GM18907 (cell line): ENCODE results near the gene ECT2L.

ENCODE experiments used
- ATAC-seq: cut with Tn5 transposase; IDR thresholded peaks from one replicate; pipeline ENCODE4 v1.9.1; 2021; ENCODE audit warnings: mild to moderate bottlenecking, moderate library complexity; ENCODE audit not compliant: unreplicated experiment

The ECT2L gene

DNA sequence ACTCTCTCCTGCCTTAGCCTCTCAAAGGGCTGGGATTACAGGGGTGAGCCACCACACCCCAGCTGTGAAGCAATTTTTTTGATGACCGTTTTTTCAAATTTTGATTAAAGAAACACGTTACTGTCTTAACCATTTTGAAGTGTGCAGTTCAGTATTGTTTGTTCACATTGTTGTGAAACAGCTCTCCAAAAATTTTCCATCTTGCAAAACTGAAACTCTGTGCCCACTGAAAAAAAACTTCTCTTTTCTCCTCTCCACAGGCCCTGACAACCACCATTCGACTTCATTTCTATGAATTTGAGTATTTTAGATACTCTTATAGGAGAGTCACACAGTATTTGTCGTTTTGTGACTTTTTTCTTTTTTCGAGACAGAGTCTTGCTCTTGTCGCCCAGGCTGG, 53.9 kb downstream of the ECT2L start:
- ATAC-seq = no peak

GRCh38 chr6:138856654-138857053, 60.8 kb downstream of the ECT2L start:
- ATAC-seq = no peak

GRCh38 chr6:138857775-138858174, 61.9 kb downstream of the ECT2L start:
- ATAC-seq = no peak

DNA sequence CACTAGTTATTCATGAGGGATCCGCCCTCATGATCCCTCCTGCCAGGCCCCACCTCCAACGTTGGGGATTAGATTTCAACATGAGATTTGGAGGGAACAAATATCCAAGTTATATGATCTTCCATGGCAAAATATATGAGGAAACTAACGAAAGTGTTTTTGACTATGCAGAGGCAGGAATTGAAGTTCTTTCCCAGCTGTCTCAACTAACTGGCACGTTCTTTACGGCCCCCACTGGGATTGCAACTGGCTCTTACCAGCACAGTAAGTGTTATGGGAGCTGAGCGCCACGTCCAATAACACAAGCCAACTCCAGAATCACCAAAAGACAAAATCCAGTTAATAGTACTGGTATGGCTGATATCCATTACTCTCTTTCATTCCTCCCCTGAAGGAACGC, 66.6 kb downstream of the ECT2L start:
- no peak for ATAC-seq

- no peak for ATAC-seq
These were observed 67.4 kb downstream of the ECT2L start for GRCh38 chr6:138863321-138863720.

GRCh38 chr6:138864343-138864890, 68.5 kb downstream of the ECT2L start:
- no peak for ATAC-seq

DNA sequence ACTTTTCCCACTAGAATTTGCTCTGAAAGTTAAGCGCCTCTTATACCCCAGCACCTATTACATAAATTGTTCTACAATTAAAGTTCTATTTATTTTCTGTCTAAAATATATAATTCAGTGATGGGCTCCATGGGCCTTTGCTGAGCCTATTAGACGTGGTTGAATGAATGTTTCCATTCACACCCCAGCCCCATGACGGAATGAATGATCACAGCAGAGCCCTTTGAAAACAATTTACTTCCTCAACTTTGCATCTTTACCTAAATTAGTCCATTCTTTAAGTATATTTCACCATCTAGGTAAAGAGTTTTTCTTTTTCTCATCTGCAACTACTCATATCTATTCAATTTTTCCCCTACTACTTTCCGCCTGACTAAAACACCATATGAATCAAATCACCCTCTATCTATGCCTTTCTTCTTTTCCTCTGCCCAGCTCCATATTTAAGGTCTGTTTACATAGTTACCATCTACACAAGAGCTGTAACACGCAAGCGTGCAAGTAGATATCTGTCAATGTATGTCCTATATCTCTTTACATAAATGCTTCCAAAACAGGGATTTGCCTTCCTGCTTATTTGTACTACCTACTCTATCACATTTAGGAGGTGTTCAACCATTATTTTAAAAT, 69.7 kb downstream of the ECT2L start:
- ATAC-seq = no peak

DNA sequence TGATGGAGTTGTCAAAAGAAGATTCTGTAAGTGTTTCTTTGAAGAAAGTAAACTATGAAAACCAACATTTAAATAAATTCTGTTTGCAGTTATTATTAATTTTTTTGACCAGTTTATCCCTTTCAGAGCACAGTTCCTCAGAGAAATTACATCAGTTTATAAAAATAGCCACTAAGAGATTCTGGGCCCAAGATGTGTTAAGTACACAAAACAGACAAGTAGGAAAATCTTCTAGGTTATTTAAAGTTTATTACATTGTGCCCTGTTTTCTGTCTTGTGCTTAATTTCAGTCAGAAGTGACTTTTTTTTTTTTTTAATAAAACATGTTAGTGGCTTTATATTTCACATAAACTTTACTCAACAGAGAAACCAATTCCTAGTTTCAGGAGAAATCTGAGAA, 72.3 kb downstream of the ECT2L start:
- no peak for ATAC-seq

DNA sequence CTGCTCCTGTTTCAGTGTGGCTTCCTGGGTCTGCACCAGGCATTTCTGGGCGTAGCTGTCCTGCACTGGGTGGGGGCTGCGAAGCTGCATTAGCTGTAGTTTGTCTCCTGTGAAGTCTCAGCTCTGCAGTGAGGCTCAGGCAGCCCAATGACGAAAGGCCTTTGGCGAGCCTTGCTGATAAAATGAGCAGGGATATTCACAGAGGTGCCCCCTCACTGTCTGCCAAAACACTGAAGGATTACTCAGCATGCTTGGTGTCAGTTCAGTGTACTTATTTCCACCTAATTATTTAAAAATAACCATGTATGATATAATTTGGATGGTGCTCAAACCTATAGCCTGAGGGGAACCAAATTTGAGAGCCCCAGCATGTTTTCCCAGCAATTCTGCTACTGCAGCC, 73.5 kb downstream of the ECT2L start:
- ATAC-seq = no peak

DNA sequence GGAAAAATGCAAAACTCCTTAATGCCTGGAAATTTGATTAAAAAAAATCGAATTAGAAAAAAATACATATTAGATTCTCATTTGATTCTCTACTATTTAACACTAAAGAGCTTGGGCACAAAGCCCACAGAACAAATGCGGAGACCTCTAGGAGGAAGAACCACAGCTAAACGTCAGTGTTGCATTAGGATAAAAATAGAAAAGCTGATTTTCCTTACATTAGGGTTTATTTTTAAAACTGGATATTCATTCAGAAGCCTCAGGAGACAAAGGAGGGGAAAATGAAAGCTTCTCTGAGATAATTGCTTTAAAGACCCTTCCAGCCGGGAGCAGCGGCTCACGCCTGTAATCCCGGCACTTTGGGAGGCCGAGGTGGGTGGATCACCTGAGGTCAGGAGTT, 77.3 kb downstream of the ECT2L start:
- no peak for ATAC-seq

DNA sequence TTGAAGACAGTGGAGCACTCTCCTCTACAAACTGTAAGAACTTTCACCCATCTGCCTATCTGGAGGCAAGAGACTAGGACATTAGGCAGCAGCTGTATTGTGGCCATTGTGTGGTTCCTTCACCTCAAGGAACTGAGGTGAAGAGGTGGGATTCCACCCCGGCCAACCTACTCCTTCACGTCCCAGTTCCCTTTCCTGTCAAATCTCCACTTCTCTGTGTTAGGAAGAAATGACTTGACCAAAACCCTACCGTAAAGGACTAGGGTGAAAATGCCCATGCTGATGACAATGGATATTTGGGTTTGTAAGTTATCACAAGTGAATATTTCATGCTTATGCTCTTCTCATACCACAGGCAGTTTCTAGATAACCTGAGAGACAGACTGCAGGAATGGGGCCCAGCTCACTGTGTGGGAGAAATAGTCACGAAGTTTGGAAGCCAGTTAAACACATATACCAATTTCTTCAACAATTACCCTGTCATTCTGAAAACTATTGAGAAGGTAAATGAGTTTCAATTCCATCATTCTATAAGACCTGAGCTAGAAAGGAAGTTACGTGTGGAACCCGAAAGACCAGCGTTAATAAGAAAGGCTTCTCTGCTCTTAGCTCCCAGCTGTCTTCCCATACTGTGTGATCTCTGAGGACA, 86.6 kb downstream of the ECT2L start:
- peak; percentile 84 for ATAC-seq

- ATAC-seq = no peak
These were observed 89.4 kb downstream of the ECT2L start for GRCh38 chr6:138885156-138885819.

GRCh38 chr6:138891255-138891986, 95.5 kb downstream of the ECT2L start:
- no peak for ATAC-seq

- no peak for ATAC-seq
These were observed 100.3 kb downstream of the ECT2L start for GRCh38 chr6:138896104-138896756.

GRCh38 chr6:138897031-138897430, 101.1 kb downstream of the ECT2L start:
- ATAC-seq = no peak

GRCh38 chr6:138907167-138907566, 111.3 kb downstream of the ECT2L start:
- ATAC-seq = no peak

DNA sequence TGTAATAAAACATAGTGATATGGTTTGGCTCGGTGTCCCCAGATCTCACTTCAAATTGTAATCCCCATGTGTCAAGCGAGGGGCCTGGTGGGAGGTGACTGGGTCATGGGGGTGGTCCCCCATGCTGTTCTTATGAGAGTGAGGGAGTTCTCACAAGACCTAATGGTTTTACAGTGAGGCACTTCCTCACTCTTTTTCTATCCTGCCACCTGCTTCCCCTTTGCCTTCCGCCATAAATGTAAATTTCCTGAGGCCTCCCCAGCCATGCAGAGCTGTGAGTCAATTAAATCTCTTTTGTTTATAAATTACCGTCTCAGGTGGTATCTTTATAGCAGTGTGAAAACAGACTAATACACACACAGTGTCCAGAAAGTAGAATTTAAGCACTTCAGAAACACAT, 113.6 kb downstream of the ECT2L start:
- ATAC-seq = no peak

DNA sequence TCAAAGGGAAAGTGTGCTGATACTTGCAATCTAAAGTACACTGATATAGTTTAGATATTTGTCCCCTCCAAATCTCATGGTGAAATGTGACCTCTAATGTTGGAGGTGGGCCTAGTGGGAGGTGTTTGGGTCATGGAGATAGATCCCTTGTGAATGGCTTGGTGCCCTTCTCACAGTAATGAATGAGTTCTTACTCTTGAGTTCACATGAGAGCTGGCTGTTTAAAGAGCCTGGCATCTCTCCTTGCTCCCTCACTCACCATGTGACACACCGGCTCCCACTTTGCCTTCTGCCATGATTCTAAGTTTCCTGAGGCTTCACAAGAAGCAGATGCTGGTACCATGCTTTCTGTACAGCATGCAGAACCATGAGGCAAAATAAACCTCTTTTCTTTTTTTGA, 114.1 kb downstream of the ECT2L start:
- no peak for ATAC-seq

DNA sequence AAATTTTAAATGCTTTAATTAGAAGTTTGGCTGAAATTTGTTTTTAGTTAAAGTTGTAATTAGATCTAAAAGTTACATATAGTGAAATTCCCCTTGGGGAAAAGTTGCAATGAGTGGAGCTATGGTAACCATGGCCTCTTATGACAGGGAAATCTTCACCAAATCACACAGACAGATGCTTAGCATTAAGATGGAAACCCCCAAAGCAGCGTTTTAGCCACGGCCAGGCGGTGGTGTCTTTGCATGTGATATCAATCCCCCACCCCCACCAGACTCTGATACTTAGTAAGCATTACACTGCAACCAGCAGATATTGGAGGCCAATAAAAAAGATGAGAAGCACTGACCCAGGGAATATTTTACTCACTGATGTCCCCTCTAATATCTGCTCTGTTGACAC, 116.4 kb downstream of the ECT2L start:
- ATAC-seq = peak; percentile 49

DNA sequence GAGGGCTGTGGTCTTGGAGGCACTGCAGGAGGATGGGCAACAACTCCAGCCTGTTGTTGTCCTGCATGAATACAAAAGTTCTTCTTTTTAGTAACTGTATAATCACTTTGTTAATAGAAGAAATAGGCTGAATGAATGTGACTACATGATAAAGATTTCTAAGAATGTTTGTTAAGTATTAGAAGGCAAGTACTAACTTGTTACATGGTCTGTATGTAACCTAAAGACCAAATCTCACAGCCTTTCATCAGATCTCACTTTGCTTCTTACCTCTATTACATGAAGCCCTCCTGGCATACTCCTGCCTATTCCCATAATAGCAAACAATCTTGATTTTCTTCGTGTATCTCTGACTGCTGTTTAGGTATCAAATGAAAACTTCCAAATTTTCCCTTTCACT, 118.8 kb downstream of the ECT2L start:
- ATAC-seq = no peak

GRCh38 chr6:138920906-138921305, 125.0 kb downstream of the ECT2L start:
- ATAC-seq = no peak
